ENCODE results near the gene WDR33.
A peak's percentile ranks its signal among the peaks of the same experiment; 100 is the strongest.

WDR33 gene

GRCh38 chr2:127701193-127701650, 109.7 kb downstream of the WDR33 start, which contains the start of gene SFT2D3:
SFT2D3 (plus strand) TSS chr2:127701497; CDS start chr2:127701529, 32 bp downstream.
- TF ChIP-seq CTCF (IDR thresholded peaks at IDR 0.05; ENCODE audit: borderline replicate concordance, insufficient read depth, low read depth, low read length) = no peak
- H3K4me3 ChIP-seq (ENCODE audit: low read depth, low read length) = peak within 1 kb of the TSS; percentile 56

- peak; percentile 12; the same call in 1 of the 2 replicates for TF ChIP-seq CTCF (IDR thresholded peaks at IDR 0.05; ENCODE audit: borderline replicate concordance, insufficient read depth, low read depth, low read length)
- H3K4me3 ChIP-seq (ENCODE audit: low read depth, low read length) = peak overlapping the region; percentile 56
Observed at GRCh38 chr2:127700527-127701192, 110.3 kb downstream of the WDR33 start.

- no peak for TF ChIP-seq CTCF (IDR thresholded peaks at IDR 0.05; ENCODE audit: borderline replicate concordance, insufficient read depth, low read depth, low read length)
- no peak overlapping the region for H3K4me3 ChIP-seq (ENCODE audit: low read depth, low read length)
Observed at GRCh38 chr2:127698553-127699355, 112.2 kb downstream of the WDR33 start.

- no peak for TF ChIP-seq CTCF (IDR thresholded peaks at IDR 0.05; ENCODE audit: borderline replicate concordance, insufficient read depth, low read depth, low read length)
- H3K4me3 ChIP-seq (ENCODE audit: low read depth, low read length) = no peak overlapping the region
Observed at GRCh38 chr2:127697482-127698180, 113.3 kb downstream of the WDR33 start.

GRCh38 chr2:127695491-127696472, 115.2 kb downstream of the WDR33 start:
- H3K4me3 ChIP-seq (ENCODE audit: low read depth, low read length) = no peak overlapping the region
- peak; percentile 45; the same call in 1 of the 2 replicates for TF ChIP-seq CTCF (IDR thresholded peaks at IDR 0.05; ENCODE audit: borderline replicate concordance, insufficient read depth, low read depth, low read length)

GRCh38 chr2:127694986-127695385, 116.0 kb downstream of the WDR33 start:
- H3K4me3 ChIP-seq (ENCODE audit: low read depth, low read length) = no peak overlapping the region
- no peak for TF ChIP-seq CTCF (IDR thresholded peaks at IDR 0.05; ENCODE audit: borderline replicate concordance, insufficient read depth, low read depth, low read length)
